Chondrocyte (in vitro differentiated cells): Measurements from ENCODE around the gene SPATS2. TPM values are rescaled to one million over a fixed set of nuclear protein-coding genes. Genes with fewer than 3 reads are reported as not detected.

Experiments used
- DNase-seq: peaks from one replicate; pipeline ENCODE4 v3.0.0; 2021; ENCODE audit warnings: mixed read lengths, low spot score
- H3K27ac Mint-ChIP-seq: one replicate; pipeline ENCODE4 v1.8.0; 2021; ENCODE audit warnings: mild to moderate bottlenecking, moderate library complexity, mixed read lengths; ENCODE audit not compliant: unreplicated experiment
- H3K27me3 Mint-ChIP-seq: 2 replicates; pipeline ENCODE4 v1.8.0; 2021; ENCODE audit warnings: low read depth, mixed read lengths
- H3K36me3 Mint-ChIP-seq: 2 replicates; pipeline ENCODE4 v1.8.0; 2021; ENCODE audit warnings: low read depth, mixed read lengths
- H3K4me1 Mint-ChIP-seq: 2 replicates; pipeline ENCODE4 v1.8.0; 2021; ENCODE audit warnings: low read depth, mild to moderate bottlenecking, mixed read lengths
- H3K4me3 Mint-ChIP-seq: one replicate; pipeline ENCODE4 v1.8.0; 2021; ENCODE audit warnings: mild to moderate bottlenecking, moderate library complexity, mixed read lengths; ENCODE audit not compliant: unreplicated experiment
- H3K9me3 Mint-ChIP-seq: 2 replicates; pipeline ENCODE4 v1.8.0; 2021; ENCODE audit warnings: low read depth, mixed read lengths
- total RNA-seq: library from RNA; stranded (reverse); gene quantifications from 3 replicates; pipeline ENCODE4 v1.2.1, GENCODE V29; 2021
- TF ChIP-seq, protein P1 (sequence below): fragments of 200-600 bp; sonication (generic); IDR thresholded peaks from 2 replicates; pipeline ENCODE4 v1.5.0; 2021; ENCODE audit warnings: antibody characterized with exemption, mild to moderate bottlenecking, moderate library complexity

SPATS2 gene
- total RNA-seq, 1 donor from 2014 or later, result 24.2 TPM

DNA sequence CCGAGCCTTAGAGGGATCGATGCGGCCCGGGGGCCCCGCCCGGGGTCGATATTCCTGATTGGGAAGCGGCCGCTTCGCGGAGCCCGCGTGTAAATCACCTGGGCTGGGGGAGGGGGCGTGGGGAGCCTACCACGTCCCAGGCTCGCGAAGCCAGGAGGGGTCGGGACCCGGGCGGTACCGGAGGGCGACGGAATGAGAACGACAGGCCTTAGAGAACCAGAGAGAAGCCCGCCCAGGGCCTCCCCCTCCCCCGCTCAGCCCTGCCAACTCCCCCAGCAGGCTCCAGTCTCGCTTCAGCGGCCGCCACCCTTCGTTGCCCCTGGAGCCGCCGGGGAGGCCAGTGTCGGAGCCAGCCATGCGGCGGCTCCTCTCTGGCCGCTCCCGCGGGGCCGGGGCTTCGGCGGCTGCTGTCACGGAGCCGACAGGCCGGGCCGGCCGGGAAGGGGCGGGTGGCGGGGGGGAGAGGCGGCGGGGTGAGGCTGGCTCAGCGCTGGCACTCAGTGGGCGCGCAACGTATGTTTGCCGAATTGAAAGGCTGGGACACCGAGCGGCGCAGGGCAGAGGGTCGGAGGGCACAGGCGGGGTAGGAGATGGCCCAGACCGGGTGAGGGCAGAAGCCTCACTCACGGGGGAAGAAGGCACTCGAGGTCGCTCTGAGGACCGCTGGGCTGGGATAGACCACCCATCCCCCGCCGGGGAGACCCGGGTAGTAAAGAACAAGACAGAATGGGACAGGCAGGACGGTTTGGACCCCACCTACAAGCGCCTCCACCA, 22.0 kb upstream of the SPATS2 start:
- H3K27me3 Mint-ChIP-seq, result peaks cover 17% of the 10 kb centered on the region
- no peak overlapping the region for H3K27ac Mint-ChIP-seq
- no peaks in the 10 kb centered on the region for H3K9me3 Mint-ChIP-seq
- H3K4me3 Mint-ChIP-seq, result peak overlapping the region; percentile 65
- H3K36me3 Mint-ChIP-seq, result no peaks in the 10 kb centered on the region
- H3K4me1 Mint-ChIP-seq, result peaks cover 32% of the 10 kb centered on the region
- no peak for DNase-seq
- TF ChIP-seq, protein P1, sequence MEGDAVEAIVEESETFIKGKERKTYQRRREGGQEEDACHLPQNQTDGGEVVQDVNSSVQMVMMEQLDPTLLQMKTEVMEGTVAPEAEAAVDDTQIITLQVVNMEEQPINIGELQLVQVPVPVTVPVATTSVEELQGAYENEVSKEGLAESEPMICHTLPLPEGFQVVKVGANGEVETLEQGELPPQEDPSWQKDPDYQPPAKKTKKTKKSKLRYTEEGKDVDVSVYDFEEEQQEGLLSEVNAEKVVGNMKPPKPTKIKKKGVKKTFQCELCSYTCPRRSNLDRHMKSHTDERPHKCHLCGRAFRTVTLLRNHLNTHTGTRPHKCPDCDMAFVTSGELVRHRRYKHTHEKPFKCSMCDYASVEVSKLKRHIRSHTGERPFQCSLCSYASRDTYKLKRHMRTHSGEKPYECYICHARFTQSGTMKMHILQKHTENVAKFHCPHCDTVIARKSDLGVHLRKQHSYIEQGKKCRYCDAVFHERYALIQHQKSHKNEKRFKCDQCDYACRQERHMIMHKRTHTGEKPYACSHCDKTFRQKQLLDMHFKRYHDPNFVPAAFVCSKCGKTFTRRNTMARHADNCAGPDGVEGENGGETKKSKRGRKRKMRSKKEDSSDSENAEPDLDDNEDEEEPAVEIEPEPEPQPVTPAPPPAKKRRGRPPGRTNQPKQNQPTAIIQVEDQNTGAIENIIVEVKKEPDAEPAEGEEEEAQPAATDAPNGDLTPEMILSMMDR, result peak; percentile 8

DNA sequence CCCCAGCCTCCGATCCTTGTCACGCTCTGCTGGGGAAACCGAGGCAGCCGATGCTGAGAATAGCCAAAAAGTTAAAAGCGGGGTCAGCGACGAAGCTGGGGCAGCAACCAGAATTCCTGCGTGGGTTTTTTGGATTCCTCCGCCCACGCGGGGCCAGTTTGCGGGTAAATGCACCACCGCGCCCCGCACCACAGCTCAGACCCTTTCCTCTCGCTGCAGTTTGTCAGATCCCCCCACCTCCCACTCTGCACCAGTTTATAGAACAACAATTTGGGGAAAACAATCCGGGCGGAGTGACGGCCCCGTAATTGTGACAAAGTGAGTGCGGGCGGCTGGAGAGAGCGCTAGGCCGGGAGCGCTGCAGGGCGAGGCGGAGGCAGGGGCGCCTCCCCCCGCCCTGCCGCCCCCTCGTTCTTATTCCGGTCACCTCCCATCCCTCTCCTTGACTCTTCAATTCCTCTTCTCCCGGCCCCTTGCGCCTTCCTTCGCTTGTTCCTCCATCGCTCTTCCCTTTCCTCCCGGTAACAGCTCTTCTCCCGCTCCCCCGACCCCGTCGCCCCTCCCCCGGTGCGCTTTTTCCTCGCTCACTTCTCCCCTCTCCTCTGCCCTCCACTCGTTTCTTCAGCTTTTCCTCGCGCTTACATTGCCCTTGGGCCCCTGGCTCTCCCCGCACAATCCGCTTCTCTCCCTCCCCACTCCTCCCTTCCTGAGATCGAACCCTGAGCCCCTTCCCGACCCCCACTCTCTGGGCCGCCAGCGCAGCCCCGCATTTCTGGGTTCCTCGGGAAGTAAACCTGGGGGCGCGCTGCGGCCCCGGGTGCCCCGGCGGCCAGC, 21.2 kb upstream of the SPATS2 start:
- Mint-ChIP-seq H3K27ac (no peak overlapping the region), H3K36me3 (no peaks in the 10 kb centered on the region), H3K9me3 (no peaks in the 10 kb centered on the region), H3K27me3 (peaks cover 17% of the 10 kb centered on the region), H3K4me1 (peaks cover 32% of the 10 kb centered on the region), H3K4me3 (peak overlapping the region; percentile 65)
- TF ChIP-seq, protein P1, result no peak
- DNase-seq, result no peak

DNA sequence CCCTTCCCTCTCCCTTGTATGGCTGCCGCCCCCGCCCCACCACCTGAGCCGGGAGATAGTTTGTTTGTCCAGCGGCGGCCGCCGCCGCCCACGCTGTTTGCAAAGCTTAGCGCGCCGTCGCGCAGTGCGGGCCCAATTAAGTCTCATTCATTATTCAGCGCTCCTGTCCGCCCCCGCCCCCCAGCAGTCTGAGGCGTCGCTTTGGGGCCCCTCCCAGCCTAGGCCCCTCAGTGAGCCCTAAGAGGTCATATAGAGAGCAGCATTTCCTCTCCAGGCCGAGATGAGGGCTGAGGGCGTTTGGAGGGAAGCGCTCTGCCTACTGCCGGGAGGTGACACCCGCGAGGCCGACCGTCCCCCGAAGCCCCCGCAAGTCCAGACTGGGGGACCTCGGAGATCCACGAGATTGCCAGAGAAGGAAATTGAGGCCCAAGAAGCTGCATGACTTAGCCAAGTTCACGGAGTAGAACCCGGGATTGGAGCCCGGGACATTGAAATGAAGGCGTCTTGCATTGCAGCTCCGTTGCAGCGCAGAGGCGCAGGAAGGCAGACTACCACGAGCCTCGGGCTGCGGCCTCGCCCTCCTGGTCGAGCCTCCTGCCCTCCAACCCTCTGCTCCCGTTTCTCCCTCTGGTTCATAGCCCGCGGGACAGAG, 20.5 kb upstream of the SPATS2 start, which contains the start of gene DNAJC22:
Gene DNAJC22 (plus strand): TSS at position 230 of the 652 bp plus-strand sequence. CDS start 1,985 bp downstream, outside the sequence.
- TF ChIP-seq, protein P1, result no peak
- H3K27ac Mint-ChIP-seq, result no peak within 1 kb of the TSS

DNA sequence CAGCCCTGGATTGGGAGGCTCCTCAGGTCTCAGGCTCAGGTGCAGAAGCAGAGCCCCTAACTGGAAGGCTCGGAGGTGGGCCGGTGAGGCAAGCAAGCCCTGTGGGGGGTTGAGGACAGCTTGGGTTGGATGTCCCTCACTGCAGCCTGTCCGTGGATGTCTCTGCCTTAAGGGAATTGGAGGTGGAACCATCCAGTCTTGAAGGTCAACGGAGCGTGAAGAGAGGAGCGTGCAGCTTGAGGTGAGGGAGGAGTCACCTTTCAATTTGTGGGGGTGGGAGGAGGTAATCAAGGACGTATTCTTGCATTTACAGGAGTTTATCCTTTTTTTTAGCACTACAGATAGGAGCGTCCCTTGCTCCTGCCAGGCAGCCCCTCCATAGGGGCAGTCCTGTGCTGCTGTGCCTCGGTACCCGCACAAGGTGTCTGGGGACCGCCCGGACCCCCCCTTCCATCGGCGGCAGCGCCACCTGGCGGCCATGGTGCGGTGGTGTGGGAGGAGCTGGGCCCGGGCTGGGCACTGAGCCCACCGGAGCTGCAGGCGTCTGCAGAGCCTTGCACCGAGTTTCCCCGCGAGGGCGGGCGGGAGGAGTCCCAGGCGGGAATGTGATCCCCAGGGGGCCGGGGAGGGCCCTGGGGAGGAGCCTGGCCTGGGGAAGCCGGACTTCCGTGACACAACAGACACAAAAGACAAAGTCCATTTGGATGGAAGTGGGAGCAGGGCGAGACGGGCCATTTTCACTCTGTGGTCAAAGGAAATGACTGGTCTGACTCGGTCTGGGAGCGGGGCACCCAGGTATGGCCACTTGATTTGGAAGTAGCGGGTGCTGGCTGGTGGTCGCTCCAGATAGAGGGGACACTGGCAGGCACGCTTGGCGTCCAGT, 19.7 kb upstream of the SPATS2 start:
- TF ChIP-seq, protein P1, result peak; percentile 99
- Mint-ChIP-seq H3K27me3 (peaks cover 17% of the 10 kb centered on the region), H3K4me1 (peaks cover 31% of the 10 kb centered on the region), H3K27ac (no peak overlapping the region), H3K9me3 (no peaks in the 10 kb centered on the region), H3K4me3 (peak overlapping the region; percentile 65), H3K36me3 (no peaks in the 10 kb centered on the region)
- no peak for DNase-seq

More for the DNA sequence above, 20.5 kb upstream of the SPATS2 start, which contains the start of gene DNAJC22:
- Mint-ChIP-seq H3K27me3 (peaks cover 17% of the 10 kb centered on the region), H3K36me3 (no peaks in the 10 kb centered on the region), H3K4me1 (peaks cover 32% of the 10 kb centered on the region), H3K9me3 (no peaks in the 10 kb centered on the region), H3K4me3 (peak within 1 kb of the TSS; percentile 65)
- DNase-seq, result no peak
